ENCODE data around the gene ACOX3.
"Not testable (repeated sequence)": the region's sequence is repeated elsewhere in the genome, so short reads cannot be mapped to it uniquely, and the experiment has no call there.

Gene ACOX3

DNA sequence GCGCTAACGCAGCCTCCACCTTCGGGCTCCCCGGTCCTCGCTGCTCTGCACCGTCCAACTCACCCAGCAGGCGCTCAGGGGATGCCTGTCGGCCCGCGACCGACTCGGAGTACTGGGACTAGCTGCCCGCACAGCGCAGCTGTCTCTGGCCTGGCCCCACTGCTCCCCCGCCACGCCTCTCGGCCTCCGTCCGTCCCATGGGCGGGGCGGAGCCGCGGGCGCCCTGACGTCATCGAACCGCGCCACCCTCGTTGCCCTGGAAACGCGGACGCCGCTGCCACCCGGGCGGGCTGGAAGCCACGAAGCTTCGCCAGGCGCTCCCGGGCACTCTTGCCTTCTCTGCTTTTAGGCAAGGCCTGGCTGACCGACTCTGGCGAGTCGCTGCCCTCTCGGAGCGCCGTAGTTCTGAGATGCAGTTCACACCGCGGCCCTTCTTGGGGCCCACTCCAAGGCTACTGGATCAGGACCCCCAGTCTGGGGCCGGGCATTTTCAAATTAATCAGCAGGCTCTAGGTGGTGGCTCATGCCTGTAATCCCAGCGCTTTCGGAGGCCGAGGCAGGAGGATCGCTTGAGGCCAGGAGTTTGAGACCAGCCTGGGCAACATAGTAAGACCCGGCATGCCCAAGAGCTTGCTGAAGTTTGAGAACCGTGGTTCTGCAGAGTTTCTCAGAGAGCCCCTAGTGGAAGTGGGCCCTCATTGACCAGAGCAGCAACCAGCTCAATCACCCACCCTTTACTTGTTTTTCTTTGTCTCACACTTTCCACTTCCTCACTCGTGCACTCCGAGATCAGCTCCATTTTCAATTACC lies 12.0 kb downstream of the ACOX3 start:
- peak; percentile 92 for DNase-seq

DNA sequence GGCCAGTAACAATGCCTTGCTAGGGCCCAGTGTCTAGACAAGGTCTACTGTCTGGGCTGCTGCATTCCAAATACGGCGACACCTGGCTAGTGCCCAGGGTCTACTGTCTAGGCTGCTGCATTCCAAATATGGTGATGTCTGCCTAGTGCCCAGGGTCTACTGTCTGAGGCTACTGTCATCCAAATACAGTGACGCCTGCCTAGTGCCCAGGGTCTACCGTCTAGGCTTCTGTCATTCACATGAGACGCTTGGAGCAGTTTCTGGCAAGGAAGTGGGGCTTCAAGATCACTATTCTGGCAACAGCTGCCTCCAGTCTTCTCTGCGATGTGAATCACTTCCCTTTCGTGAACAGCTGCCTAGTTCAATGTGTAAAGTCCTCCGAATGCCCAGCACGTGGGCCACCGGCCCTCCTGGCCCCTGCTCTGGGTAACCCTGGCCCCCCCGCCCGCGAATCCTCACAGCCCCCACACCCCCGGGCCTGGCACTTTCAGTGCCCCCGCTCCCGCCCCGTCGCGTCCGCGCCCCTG lies 12.7 kb downstream of the ACOX3 start:
- DNase-seq = no peak

DNA sequence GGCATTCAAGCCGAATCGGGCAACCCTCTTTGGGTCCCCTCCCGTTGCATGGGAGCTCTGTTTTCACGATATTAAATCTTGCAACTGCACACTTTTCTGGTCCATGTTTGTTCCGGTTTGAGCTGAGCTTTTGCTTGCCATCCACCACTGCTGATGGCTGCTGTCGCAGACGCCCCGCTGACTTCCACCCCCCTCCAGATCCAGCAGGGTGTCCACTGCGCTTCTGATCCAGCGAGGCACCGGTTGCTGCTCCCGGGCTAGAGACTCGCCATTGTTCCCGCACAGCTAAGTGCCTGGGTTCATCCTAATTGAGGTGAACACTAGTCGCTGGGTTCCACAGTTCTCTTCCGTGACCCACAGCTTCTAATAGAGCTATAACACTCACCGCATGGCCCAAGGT lies 13.3 kb downstream of the ACOX3 start:
- no peak for DNase-seq

DNA sequence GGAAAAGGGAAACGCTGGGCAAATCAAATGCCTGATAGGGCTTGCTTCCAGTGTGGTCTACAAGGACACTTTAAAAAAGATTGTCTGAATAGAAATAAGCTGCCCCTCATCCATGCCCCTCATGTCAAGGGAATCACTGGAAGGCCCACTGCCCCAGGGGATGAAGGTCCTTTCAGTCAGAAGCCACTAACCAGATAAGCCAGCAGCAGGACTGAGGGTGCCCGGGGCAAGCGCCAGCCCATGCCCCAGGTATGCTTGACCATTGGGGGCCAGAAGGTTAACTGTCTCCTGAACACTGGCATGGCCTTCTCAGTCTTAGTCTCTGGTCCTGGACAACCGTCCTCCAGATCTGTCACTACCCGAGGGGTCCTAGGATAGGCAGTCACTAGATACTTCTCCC lies 17.7 kb downstream of the ACOX3 start:
- DNase-seq = no peak

DNA sequence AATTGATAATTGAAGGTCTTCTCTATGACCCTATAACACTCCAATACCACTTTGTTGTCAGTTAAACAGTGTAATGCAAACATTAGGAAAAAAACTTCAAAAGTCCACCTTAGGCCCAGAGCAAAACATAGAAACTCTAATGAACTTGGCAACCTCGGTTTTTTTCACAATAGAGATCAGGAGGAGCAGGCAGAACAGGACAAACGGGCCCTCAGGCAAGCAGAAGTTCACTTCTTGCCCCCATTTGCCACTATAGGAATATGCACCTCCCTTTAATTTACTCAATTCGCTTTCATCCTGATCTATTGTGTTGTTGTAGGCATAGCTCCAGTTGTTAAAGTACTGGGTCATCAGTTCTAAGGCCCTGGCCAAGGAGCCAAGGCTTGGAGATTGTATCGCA lies 18.2 kb downstream of the ACOX3 start:
- DNase-seq = no peak

DNA sequence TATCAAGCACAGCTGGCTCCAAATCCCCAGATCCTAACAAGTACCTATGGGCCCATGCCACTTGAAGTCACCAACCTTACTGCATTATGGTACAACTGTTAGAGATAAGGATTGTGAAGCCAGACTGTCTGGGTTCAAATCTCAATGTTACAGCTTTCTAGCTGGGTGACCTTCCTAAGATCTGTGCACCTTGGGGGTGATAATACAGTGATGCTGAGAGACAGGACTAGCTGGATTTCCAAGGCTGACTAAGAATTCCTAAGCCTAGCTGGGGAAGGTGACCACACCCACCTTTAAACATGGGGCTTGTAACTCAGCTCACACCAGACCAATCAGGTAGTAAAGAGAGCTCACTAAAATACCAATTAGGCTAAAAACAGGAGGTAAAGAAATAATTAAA lies 20.4 kb downstream of the ACOX3 start:
- DNase-seq = not testable (repeated sequence)

DNA sequence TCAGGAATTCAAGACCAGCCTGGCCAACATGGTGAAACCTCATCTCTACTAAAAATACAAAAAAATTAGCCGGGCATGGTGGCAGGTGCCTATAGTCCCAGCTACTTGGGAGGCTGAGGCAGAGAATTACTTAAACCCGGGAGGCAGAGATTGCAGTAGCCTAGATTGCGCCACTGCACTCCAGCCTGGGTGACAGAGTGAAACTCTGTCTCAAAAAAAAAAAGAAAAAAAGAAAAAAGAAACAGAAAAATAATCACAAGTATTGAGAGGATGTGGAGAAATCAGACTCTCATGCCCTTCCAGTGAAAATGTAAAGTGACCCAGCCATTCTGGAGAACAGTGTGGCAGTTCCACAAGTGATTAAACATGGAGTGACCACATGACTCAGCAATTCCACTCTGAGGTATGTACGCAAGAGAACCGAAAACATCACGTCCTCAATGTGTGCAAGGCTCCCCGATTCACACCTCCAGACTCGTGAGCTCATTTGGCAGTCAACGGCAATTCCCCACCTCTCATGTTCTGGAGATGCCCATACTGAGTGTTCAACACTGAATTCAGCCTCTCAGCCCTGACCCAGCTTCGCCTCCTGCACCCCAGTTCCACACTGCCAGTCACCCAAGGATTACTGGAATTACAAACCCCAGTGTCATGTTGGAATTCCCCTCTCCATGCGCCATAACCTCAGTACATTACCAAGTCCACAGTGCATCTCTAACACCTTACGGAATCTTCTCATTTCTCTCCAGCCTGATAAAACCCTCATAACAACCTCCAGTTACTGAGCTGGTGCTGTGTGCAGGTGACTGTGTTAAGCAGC lies 21.1 kb downstream of the ACOX3 start:
- DNase-seq = no peak

DNA sequence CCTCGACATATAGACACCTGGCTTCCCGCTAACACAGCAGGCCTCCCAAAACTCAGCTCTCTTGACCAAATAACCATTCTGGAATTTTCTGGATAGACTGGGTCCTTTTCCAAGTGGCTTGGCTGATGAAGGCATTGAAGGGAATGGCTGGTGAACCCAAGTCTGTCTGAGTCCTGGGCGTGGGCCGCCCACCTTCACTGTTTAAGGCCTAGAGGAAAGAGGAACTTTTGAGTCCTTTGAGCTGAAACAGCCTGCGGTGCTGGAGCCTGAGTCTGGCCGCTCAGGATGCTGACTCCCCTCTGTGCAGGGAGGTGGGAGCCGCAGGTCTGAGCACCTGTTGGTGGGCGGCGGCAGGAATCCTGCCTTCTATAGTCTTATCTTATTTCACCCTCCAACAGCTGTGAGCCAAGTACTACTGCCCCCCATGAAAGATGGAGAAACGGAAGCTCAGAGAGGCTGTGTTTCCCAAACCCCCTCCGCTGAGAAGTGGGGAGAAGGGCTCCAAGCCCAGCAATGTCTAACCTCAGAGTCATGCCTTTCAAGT lies 23.4 kb downstream of the ACOX3 start:
- no peak for DNase-seq

DNA sequence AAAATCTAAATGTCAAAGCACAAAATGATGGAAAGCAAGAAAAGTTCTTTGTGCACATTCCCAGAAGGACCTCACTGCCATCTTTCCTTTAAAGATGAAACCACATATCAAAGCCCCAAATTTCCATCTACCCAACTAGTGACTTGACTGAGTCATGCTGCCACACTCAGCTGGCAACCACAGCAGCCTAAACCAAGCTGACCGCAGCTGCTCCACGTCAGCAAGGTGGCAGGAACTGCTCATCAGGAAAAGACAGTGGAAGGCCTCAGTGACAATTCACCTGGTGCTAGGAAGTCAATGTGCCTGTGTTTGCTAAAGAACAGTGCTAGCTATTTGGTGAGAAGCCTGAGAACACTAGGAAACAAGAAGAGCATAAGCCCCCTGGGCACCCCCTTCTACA lies 26.1 kb downstream of the ACOX3 start:
- peak; percentile 33 for DNase-seq

DNA sequence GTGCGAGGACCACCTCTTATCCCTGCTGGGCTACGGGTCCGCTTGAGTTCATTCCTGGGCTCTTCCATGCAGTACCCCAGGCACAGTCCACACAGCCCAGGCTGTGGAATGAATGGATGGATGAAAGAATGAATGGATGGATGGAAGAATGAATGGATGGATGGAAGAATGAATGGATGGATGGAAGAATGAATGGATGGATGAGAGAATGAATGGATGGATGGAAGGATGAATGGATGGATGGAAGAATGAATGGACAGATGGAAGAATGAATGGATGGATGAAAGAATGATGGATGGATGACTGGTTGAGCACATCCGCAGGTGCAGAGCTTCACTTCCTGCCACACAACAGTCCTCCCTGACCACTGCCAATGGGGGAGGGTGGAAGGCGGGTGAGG lies 28.2 kb downstream of the ACOX3 start:
- DNase-seq = no peak

DNA sequence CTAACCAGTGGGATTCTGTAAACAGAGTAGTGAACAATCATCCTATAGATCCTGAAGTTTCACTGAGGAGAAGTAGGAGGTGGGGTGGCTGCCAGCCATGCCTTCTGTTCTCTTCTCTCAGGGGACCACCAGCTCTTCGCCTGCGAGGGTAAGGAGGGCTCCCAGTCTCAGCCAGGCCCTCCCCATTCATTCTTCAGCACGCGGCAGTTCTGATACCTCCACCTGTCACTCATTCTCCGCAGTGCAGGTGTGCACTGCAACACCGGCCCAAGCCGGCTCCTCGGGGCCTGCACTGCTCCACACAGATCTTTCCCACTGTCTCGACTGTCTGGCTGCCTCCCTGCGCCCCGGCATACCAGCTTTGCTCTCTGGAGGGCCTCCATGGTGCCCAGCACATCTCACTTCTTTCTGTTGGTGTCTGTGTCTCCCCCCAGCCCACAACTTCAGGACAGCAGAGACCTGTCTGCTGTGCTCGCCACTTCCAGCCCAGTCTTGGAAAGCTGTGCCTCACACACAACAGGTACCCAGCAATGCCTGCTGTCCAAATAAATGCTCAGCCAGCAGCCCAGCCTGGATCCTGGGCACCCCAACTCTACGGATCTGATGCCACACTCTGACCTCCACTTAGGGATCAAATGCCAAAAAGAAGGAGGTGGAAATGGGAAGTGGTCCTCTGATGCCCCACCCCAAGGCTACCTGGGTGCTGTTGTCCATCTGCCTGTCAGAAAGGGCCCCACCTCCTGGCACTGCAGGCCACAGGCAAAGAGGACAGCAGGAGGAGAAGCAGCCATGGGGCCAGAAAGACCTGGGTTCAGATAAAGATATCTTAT lies 29.0 kb downstream of the ACOX3 start:
- no peak for DNase-seq

DNA sequence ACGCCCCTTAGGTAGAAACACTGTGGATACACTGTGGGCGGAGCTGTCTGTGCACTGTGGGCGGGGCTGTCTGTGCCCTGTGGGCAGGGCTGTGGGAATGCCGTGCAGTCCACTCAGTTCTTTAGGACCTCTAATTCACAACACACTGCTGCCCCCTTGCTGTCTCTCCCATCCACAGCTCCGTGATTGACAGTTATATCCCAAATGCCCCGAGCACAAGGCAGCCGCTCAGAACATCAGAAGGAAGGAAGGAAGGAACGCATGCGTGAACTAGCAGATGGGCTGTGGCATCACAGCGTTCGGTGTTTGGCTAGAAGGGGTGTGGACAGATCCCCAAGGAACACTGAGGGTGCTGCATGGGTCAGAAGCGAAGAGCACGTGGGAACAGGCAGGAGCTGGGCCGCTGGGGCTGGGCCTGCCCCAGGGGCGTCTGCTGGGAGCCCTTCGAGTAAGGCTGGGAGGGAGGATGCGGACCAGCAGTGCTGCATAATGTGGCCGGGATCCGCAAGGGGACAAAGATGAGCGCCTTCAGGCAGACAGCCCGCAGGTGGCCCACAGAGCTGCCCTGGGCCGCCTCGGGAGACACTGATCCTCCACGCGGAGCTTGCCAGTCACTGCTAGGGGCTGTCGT lies 29.8 kb downstream of the ACOX3 start:
- DNase-seq = no peak

DNA sequence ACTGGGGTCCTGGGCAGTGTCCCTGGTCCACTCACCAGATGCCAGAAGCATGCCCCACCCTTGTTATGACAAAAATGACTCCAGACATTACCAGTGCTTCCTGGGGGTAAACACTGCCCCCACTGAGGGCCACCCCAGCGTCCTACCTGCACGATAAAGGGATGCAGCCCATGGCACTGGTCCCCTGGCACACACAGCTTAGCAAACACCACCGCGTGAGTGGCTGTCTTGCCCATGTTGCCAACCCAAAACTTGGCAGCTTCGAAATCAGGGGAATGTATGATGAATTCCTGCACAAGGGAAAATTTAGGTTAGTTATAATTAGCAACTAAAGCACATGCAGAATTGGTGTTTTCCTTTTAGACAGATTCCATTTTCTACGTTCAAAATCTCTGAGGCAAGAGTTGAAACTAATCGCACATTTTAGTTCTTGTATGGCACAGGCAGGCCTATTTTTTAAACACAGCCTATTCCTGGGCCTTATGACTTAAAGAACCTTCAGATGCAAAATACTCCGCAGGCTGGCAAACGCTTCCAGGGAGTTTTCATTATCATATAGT lies 30.4 kb downstream of the ACOX3 start:
- no peak for DNase-seq

DNA sequence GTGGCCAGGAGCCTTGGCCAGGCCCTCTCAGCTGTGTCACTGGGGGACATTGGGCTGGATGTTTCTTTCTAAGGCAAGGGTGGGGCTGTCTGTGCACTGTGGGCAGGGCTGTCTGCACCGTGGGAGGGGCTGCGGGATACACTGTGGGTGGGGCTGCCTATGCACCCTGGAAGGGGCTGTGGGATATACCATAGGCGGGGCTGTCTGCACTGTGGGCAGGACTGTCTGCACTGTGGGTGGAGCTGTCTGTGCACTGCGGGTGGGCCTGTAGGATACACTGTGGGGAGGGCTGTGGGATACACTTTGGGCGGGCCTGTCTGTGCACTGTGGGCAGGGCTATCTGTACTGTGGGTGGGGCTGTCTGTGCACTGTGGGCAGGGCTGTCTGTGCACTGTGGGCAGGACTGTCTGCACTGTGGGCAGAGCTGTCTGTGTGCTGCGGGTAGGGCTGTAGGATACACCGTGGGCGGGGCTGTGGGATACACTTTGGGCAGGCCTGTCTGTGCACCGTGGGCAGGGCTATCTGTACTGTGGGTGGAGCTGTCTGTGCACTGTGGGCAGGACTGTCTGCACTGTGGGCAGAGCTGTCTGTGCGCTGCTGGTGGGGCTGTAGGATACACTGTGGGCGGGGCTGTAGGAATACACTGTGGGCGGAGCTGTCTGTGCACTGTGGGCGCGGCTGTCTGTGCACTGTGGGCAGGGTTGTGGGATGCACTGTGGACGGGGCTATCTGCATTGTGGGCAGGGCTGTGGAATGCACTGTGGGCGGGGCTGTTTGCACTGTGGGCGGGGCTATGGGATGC lies 31.1 kb downstream of the ACOX3 start:
- peak; percentile 58 for DNase-seq

DNA sequence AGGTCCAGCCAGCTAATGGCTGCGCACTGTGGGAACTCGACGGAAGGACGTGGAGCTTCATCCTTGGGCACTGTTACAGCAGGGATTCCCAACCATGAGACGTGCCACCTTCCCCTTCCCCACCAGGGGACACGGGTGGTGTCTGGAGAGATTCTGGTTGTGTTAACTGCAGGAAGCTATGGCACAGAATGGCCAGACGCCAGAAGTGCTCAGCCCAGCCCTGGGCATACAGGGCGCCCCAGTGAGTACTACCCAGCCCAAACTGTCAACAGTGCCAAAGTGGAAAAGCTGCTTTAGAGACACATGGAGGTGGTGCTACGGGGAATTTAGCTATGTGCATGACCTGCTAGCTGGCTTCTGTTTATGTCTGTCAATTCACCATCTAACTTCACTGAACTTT lies 32.8 kb downstream of the ACOX3 start:
- DNase-seq = no peak

DNA sequence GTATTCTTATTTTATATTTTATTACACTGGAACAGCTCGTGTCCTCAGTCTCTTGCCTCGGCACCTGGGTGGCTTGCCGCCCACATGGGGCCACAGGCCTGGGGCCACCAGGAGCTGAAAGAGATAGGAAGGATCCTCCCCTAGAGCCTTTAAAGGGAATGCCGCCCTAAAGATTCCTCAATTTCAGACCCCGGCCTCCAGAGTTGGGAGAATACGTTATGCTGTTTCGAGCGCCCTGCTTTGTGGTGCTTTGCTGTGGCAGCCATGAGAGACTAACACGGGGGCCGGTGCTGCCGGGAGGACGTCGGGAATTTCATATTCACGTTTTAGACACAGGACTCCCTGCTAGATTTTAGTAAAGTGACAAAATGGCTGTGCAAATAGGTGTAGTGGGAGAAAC lies 33.2 kb downstream of the ACOX3 start:
- DNase-seq = no peak

DNA sequence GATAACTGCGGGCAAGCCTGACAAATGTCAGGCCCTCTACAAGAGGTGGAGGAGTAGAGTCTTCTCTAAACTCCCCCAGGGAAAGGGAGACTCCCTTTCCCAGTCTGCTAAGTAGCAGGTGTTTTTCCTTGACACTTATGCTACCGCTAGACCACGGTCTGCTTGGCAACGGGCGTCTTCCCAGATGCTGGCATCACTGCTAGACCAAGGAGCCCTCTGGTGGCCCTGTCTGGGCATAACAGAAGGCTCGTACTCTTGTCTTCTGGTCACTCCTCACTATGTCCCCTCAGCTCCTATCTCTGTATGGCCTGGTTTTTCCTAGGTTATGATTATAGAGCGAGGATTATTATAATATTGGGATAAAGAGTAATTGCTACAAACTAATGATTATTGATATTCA lies 33.6 kb downstream of the ACOX3 start:
- not testable (repeated sequence) for DNase-seq

DNA sequence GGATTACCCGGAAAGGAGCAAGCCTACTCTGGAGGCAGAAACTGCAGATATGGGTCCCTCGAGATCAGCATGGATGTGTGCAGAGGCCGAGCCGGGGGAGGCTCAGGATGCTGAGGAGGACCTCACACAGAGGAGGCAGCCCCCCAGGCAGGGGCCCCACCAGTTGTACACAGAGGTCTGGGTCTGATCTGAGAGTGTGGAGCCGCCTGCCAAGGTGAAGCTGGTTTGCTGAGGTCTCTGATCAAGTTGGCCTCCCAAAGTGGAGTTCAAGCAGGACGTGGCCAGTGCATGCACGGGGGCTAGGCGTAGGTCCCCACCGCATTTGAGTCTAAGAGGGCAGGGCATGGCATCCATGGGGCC lies 35.0 kb downstream of the ACOX3 start:
- DNase-seq = no peak

DNA sequence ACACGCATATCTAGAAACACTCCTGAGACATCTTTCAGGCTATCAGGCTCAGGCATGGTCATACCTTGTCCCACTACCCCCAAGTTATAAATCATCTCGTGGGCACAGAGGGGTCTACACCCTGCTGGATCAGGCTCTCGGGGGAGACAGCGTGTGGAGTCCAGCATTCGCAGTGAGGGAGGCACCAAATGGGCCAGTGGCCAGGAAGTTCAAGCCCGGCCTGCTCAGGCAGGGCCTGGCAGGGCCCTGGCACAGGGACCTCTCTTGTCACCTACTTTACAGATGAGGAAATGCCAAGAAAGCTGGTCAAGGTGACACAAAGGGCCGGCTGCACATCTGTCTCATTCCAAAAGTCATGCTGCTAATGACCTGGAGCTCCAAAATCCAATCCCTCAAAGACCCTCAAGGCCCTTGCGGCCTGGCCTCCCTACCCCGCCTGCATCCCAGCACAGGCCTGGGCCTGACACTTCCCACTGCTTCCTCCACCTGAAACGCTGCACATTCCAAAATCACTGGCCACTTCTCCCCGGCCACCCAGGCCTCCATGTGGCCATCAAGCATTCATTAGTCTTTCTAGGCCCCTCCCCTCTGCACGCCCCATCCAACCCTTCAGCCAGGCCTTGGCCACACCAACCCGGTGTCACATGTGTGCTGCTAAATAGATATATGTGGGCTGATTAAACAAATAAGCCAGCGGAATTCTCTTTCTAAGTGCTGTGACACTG lies 35.6 kb downstream of the ACOX3 start:
- DNase-seq = no peak

DNA sequence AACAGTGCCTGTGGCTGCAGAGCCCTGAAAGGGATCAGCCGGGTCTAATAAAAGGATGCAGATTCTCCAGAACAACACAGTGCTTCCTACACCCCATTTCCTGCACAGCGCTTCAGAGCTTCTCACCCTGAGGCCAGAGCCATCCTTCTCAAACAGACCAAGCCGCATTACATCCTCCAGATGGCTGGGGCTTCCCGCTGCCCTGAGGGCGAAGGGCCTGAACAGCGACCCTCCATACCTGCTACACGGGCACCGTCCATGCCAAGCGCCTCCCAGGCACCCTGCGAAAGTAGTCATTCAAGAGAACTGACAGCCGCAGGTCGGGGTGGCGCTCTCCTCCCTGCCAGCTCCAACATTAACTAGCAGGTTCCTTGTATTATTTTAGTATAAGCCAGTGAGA lies 36.5 kb downstream of the ACOX3 start:
- DNase-seq = no peak
